RWPE2 (cell line): ENCODE data around the gene TTC28.

ENCODE experiments used
- ATAC-seq: fragments of 200-7000 bp; cut with Tn5 transposase; 3 replicates; pipeline ENCODE4 v1.9.1; 2021; ENCODE audit warnings: low read depth
- DNase-seq: peaks from one replicate; pipeline ENCODE4 v3.0.0-alpha.2; 2020; ENCODE audit warnings: low spot score
- H3K27ac ChIP-seq: fragments of 450-650 bp; 2 replicates; pipeline ENCODE4 v1.5.1; 2017; ENCODE audit warnings: mild to moderate bottlenecking; ENCODE audit not compliant: poor library complexity, severe bottlenecking
- H3K27me3 ChIP-seq: fragments of 250-450 bp; sonication (Bioruptor Pico); 2 replicates; pipeline ENCODE4 v1.5.1; 2021; ENCODE audit warnings: mild to moderate bottlenecking, moderate library complexity; ENCODE audit not compliant: insufficient read depth, poor library complexity, severe bottlenecking
- H3K36me3 ChIP-seq: fragments of 250-450 bp; sonication (Bioruptor Pico); 2 replicates; pipeline ENCODE4 v1.5.1; 2020; ENCODE audit warnings: low read depth, mild to moderate bottlenecking, moderate library complexity
- H3K4me1 ChIP-seq: fragments of 250-450 bp; sonication (Bioruptor Pico); 2 replicates; pipeline ENCODE4 v1.5.1; 2021; ENCODE audit warnings: mild to moderate bottlenecking, moderate library complexity; ENCODE audit not compliant: insufficient read depth, poor library complexity, severe bottlenecking
- H3K4me3 ChIP-seq: fragments of 250-450 bp; sonication (Bioruptor Pico); 2 replicates; pipeline ENCODE4 v1.5.1; 2021; ENCODE audit warnings: mild to moderate bottlenecking, moderate library complexity; ENCODE audit not compliant: severe bottlenecking
- H3K9me3 ChIP-seq: fragments of 250-450 bp; sonication (Bioruptor Pico); 2 replicates; pipeline ENCODE4 v1.5.1; 2021; ENCODE audit warnings: mild to moderate bottlenecking, moderate library complexity; ENCODE audit not compliant: severe bottlenecking
- CTCF ChIP-seq: fragments of 450-650 bp; IDR thresholded peaks from one replicate; pipeline ENCODE4 v1.5.1; 2017; ENCODE audit warnings: mild to moderate bottlenecking, moderate library complexity; ENCODE audit not compliant: poor library complexity, severe bottlenecking

The TTC28 gene

DNA sequence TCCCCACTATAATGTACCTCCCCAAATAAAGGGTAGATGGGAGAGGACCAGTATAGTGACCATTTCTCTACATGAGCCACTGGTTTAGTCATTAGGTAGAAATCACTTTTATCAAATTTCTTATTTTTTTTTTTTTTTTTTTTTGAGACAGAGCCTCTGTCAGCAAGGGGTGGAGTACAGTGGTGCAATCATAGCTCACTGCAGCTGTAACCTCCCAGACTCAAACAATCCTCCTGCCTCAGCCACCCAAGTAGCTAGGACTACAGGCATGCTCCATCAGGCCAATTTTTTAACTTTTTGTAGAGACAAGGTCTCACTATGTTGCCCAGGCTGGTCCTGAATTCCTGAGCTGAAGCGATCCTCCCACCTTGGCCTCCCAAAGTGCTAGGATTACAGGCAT, 322.4 kb downstream of the TTC28 start:
- Histone ChIP-seq H3K9me3 (no peaks in the 10 kb centered on the region), H3K27me3 (no peaks in the 10 kb centered on the region), H3K27ac (no peak overlapping the region), H3K4me3 (no peak overlapping the region), H3K36me3 (no peaks in the 10 kb centered on the region), H3K4me1 (no peaks in the 10 kb centered on the region)
- DNase-seq = no peak
- TF ChIP-seq CTCF = no peak
- ATAC-seq = no peak

- DNase-seq (no peak), ATAC-seq (no peak)
- Histone ChIP-seq H3K4me1 (no peaks in the 10 kb centered on the region), H3K4me3 (no peak overlapping the region), H3K9me3 (no peaks in the 10 kb centered on the region), H3K27me3 (peaks cover 2% of the 10 kb centered on the region), H3K36me3 (no peaks in the 10 kb centered on the region), H3K27ac (no peak overlapping the region)
- TF ChIP-seq CTCF = no peak
These were observed 328.2 kb downstream of the TTC28 start for GRCh38 chr22:28351476-28351875.

- no peak overlapping the region for H3K27ac ChIP-seq
These were observed 330.7 kb downstream of the TTC28 start for GRCh38 chr22:28348613-28349609.

GRCh38 chr22:28346308-28346707, 333.3 kb downstream of the TTC28 start:
- Histone ChIP-seq H3K27ac (no peak overlapping the region), H3K27me3 (peaks cover 2% of the 10 kb centered on the region), H3K4me3 (no peak overlapping the region), H3K9me3 (no peaks in the 10 kb centered on the region), H3K36me3 (no peaks in the 10 kb centered on the region), H3K4me1 (peaks cover 4% of the 10 kb centered on the region)
- ATAC-seq (no peak), DNase-seq (no peak)
- TF ChIP-seq CTCF = no peak

More at GRCh38 chr22:28348613-28349609, 330.7 kb downstream of the TTC28 start:
- Histone ChIP-seq H3K4me3 (no peak overlapping the region), H3K36me3 (no peaks in the 10 kb centered on the region), H3K27me3 (peaks cover 2% of the 10 kb centered on the region), H3K9me3 (no peaks in the 10 kb centered on the region), H3K4me1 (peaks cover 3% of the 10 kb centered on the region)
- TF ChIP-seq CTCF = no peak
- DNase-seq = no peak
- no peak for ATAC-seq
